ENCODE measurements around the gene HNF1B.

HNF1B gene

GRCh38 chr17:37695726-37696125, 49.1 kb downstream of the HNF1B start:
- no peak for TF ChIP-seq GATA3 (IDR thresholded peaks at IDR 0.05; ENCODE audit: low read depth, low read length)
- TF ChIP-seq GATA2 (IDR thresholded peaks at IDR 0.05; ENCODE audit: low read depth, low read length) = no peak

GRCh38 chr17:37694734-37695133, 50.1 kb downstream of the HNF1B start:
- no peak for TF ChIP-seq GATA3 (IDR thresholded peaks at IDR 0.05; ENCODE audit: low read depth, low read length)
- no peak for TF ChIP-seq GATA2 (IDR thresholded peaks at IDR 0.05; ENCODE audit: low read depth, low read length)

GRCh38 chr17:37693328-37693727, 51.5 kb downstream of the HNF1B start:
- no peak for TF ChIP-seq GATA2 (IDR thresholded peaks at IDR 0.05; ENCODE audit: low read depth, low read length)
- no peak for TF ChIP-seq GATA3 (IDR thresholded peaks at IDR 0.05; ENCODE audit: low read depth, low read length)

GRCh38 chr17:37691807-37692206, 53.1 kb downstream of the HNF1B start:
- no peak for TF ChIP-seq GATA3 (IDR thresholded peaks at IDR 0.05; ENCODE audit: low read depth, low read length)

- TF ChIP-seq GATA2 (IDR thresholded peaks at IDR 0.05; ENCODE audit: low read depth, low read length) (no peak), GATA3 (IDR thresholded peaks at IDR 0.05; ENCODE audit: low read depth, low read length) (no peak)
These were observed 55.5 kb downstream of the HNF1B start for GRCh38 chr17:37689317-37689716.

GRCh38 chr17:37683454-37683984, 61.3 kb downstream of the HNF1B start:
- TF ChIP-seq GATA2 (IDR thresholded peaks at IDR 0.05; ENCODE audit: low read depth, low read length) = no peak
- TF ChIP-seq GATA3 (IDR thresholded peaks at IDR 0.05; ENCODE audit: low read depth, low read length) = no peak

- TF ChIP-seq GATA3 (IDR thresholded peaks at IDR 0.05; ENCODE audit: low read depth, low read length) (no peak), GATA2 (IDR thresholded peaks at IDR 0.05; ENCODE audit: low read depth, low read length) (no peak)
These were observed 62.9 kb downstream of the HNF1B start for GRCh38 chr17:37682007-37682406.

GRCh38 chr17:37678036-37678435, 66.8 kb downstream of the HNF1B start:
- TF ChIP-seq GATA3 (IDR thresholded peaks at IDR 0.05; ENCODE audit: low read depth, low read length) = no peak
- TF ChIP-seq GATA2 (IDR thresholded peaks at IDR 0.05; ENCODE audit: low read depth, low read length) = no peak

- TF ChIP-seq GATA2 (IDR thresholded peaks at IDR 0.05; ENCODE audit: low read depth, low read length) (no peak), GATA3 (IDR thresholded peaks at IDR 0.05; ENCODE audit: low read depth, low read length) (no peak)
These were observed 67.8 kb downstream of the HNF1B start for GRCh38 chr17:37677021-37677420.

GRCh38 chr17:37676115-37676925, 68.5 kb downstream of the HNF1B start:
- TF ChIP-seq GATA3 (IDR thresholded peaks at IDR 0.05; ENCODE audit: low read depth, low read length) (no peak), GATA2 (IDR thresholded peaks at IDR 0.05; ENCODE audit: low read depth, low read length) (no peak)

GRCh38 chr17:37674511-37674910, 70.3 kb downstream of the HNF1B start:
- TF ChIP-seq GATA3 (IDR thresholded peaks at IDR 0.05; ENCODE audit: low read depth, low read length) (no peak), GATA2 (IDR thresholded peaks at IDR 0.05; ENCODE audit: low read depth, low read length) (no peak)

- TF ChIP-seq GATA3 (IDR thresholded peaks at IDR 0.05; ENCODE audit: low read depth, low read length) (no peak), GATA2 (IDR thresholded peaks at IDR 0.05; ENCODE audit: low read depth, low read length) (no peak)
These were observed 71.5 kb downstream of the HNF1B start for GRCh38 chr17:37673386-37673785.

- no peak for TF ChIP-seq GATA3 (IDR thresholded peaks at IDR 0.05; ENCODE audit: low read depth, low read length)
- TF ChIP-seq GATA2 (IDR thresholded peaks at IDR 0.05; ENCODE audit: low read depth, low read length) = no peak
These were observed 72.2 kb downstream of the HNF1B start for GRCh38 chr17:37672548-37673078.

- TF ChIP-seq GATA2 (IDR thresholded peaks at IDR 0.05; ENCODE audit: low read depth, low read length) = no peak
- TF ChIP-seq GATA3 (IDR thresholded peaks at IDR 0.05; ENCODE audit: low read depth, low read length) = no peak
These were observed 72.9 kb downstream of the HNF1B start for GRCh38 chr17:37671824-37672547.
